GM12878 (cell line): ENCODE results near the gene MTHFD2. TPM values are rescaled to one million over a fixed set of nuclear protein-coding genes. Genes with fewer than 3 reads are reported as not detected.

ENCODE experiments used
- EED ChIP-seq: sonication (generic); IDR thresholded peaks from 2 replicates; pipeline ENCODE4 v1.6.1; 2016; ENCODE audit warnings: antibody characterized with exemption, low read depth
- FOXK2 ChIP-seq: fragments of 450-650 bp; IDR thresholded peaks from 2 replicates; pipeline ENCODE4 v1.6.1; 2017; ENCODE audit warnings: mild to moderate bottlenecking, moderate library complexity
- HDAC6 ChIP-seq: fragments of 200-600 bp; sonication (generic); IDR thresholded peaks from one replicate; pipeline ENCODE4 v1.8.0; 2017; ENCODE audit warnings: antibody characterized with exemption; ENCODE audit not compliant: unreplicated experiment
- JUNB ChIP-seq: IDR thresholded peaks from 2 replicates; pipeline ENCODE4 v1.6.1; 2016; ENCODE audit warnings: antibody characterized with exemption, mild to moderate bottlenecking
- JUND ChIP-seq: IDR thresholded peaks from 2 replicates; pipeline ENCODE4 v1.6.1; 2012; ENCODE audit warnings: low read depth, mild to moderate bottlenecking, low read length, improper control_type of control experiment, moderate library complexity
- KLF5 ChIP-seq: fragments of 450-650 bp; IDR thresholded peaks from 2 replicates; pipeline ENCODE4 v1.6.1; 2014; ENCODE audit warnings: mild to moderate bottlenecking; ENCODE audit not compliant: partially characterized antibody
- MEF2A ChIP-seq: IDR thresholded peaks from 2 replicates; pipeline ENCODE4 v1.6.1; 2011; ENCODE audit warnings: low read depth, mild to moderate bottlenecking, low read length, moderate library complexity; ENCODE audit not compliant: insufficient read depth
- POLR2A ChIP-seq: IDR thresholded peaks from 2 replicates; pipeline ENCODE4 v1.6.1; 2011; ENCODE audit warnings: low read depth, mild to moderate bottlenecking, low read length
- RBBP5 ChIP-seq: fragments of 200-600 bp; sonication (generic); conservative IDR thresholded peaks from 2 replicates; pipeline ENCODE4 v1.6.1; 2016
- SMAD1 ChIP-seq: fragments of 450-650 bp; IDR thresholded peaks from 2 replicates; pipeline ENCODE4 v1.6.1; 2018; ENCODE audit warnings: mild to moderate bottlenecking, low read depth; ENCODE audit not compliant: partially characterized antibody
- STAT1 ChIP-seq: fragments of 450-650 bp; conservative IDR thresholded peaks from 2 replicates; pipeline ENCODE4 v1.6.1; 2014; ENCODE audit warnings: antibody characterized with exemption, mild to moderate bottlenecking
- STAT3 ChIP-seq: IDR thresholded peaks from 2 replicates; pipeline ENCODE4 v1.6.1; 2011; ENCODE audit warnings: low read depth, low read length, improper control_type of control experiment
- TCF3 ChIP-seq: IDR thresholded peaks from 2 replicates; pipeline ENCODE4 v1.6.1; 2012; ENCODE audit warnings: low read depth, mild to moderate bottlenecking, low read length, borderline replicate concordance; ENCODE audit not compliant: insufficient read depth
- WRNIP1 ChIP-seq: IDR thresholded peaks from 2 replicates; pipeline ENCODE4 v1.6.1; 2011; ENCODE audit warnings: low read depth, low read length, improper control_type of control experiment, borderline replicate concordance
- ZZZ3 ChIP-seq: IDR thresholded peaks from 2 replicates; pipeline ENCODE4 v1.6.1; 2011; ENCODE audit warnings: low read depth; ENCODE audit not compliant: control insufficient read depth, insufficient read length
- polyA plus RNA-seq, 11 experiments: library from polyadenylated mRNA; depleted of rRNA in 4 of 11; unstranded in 6 of 11; stranded (reverse) in 5 of 11; fragments of >200 nt; fragmentation: Nextera tagmentation in 4 of 11; fragmentation: Illumina TruSeq in 1 of 11; extraction: Ambion mirVana in 4 of 11; extraction: Trizol in 1 of 11; gene quantifications; 1 replicate in 1 of 11; 2 replicates in 10 of 11; pipeline versions ENCODE4 v1.2.1 to v1.2.3, GENCODE V29; 2011 to 2016; ENCODE audit warnings: inconsistent platforms in 2 of 11, missing spikeins in 2 of 11, low read depth in 1 of 11
- total RNA-seq, 4 experiments: library from RNA; depleted of rRNA in 3 of 4; stranded (reverse); fragments of >200 nt in 3 of 4; fragmentation: Illumina TruSeq in 1 of 4; extraction: Trizol in 1 of 4; gene quantifications; 2 replicates each; pipeline versions ENCODE4 v1.2.1 to v1.2.3, GENCODE V29; 2013 to 2021
- TF ChIP-seq, protein P1 (sequence below): fragments of 450-650 bp; IDR thresholded peaks from 2 replicates; pipeline ENCODE4 v1.6.1; 2014; ENCODE audit warnings: mild to moderate bottlenecking
- TF ChIP-seq, protein P2 (sequence below): IDR thresholded peaks from 2 replicates; pipeline ENCODE4 v1.6.1; 2012; ENCODE audit warnings: low read length, inconsistent platforms
- TF ChIP-seq, protein P3 (sequence below): IDR thresholded peaks from 2 replicates; pipeline ENCODE4 v1.6.1; 2012; ENCODE audit warnings: low read depth, low read length, improper control_type of control experiment
- TF ChIP-seq, protein P4 (sequence below): IDR thresholded peaks from 2 replicates; pipeline ENCODE4 v1.6.1; 2012; ENCODE audit warnings: low read depth, low read length, improper control_type of control experiment
- TF ChIP-seq, protein P5 (sequence below): fragments of 450-650 bp; conservative IDR thresholded peaks from 2 replicates; pipeline ENCODE4 v1.6.1; 2017; ENCODE audit warnings: mild to moderate bottlenecking, moderate library complexity
- TF ChIP-seq, protein P6 (sequence below): fragments of 450-650 bp; IDR thresholded peaks from 2 replicates; pipeline ENCODE4 v1.6.1; 2016; ENCODE audit warnings: mild to moderate bottlenecking, moderate library complexity, borderline replicate concordance

MTHFD2 gene
- total and polyA plus RNA-seq, 10 of the 15 experiments (the other 5 are each of a cell fraction or from before 2014, with no cell fraction given) = 128 to 292 (median 150) TPM

DNA sequence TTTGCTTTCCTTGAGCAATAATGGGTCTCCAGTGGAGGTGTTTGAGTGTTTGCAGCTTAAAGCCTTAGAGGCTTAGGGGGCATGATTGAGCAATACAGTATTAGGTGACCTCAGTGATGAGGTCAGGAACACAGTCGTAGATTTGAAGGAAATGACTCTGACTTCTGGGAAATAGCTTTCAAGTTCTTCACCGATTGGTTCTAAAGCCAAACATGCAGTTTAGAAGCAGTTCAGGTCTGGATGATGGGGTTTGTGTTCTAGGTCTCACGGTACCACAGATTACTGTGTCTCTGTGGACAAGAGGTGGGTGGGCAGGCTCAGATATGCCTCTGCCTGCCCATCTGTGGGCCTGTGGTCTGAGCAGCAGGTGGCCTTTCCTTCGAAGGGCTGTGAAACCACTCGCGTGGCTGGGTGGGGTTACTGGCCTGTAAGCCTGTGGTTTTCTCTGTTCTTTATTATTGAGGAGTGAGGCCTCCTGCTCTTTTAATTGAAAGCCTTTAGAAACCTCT, 7.8 kb downstream of the MTHFD2 start (continued):
- TF ChIP-seq, protein P1, sequence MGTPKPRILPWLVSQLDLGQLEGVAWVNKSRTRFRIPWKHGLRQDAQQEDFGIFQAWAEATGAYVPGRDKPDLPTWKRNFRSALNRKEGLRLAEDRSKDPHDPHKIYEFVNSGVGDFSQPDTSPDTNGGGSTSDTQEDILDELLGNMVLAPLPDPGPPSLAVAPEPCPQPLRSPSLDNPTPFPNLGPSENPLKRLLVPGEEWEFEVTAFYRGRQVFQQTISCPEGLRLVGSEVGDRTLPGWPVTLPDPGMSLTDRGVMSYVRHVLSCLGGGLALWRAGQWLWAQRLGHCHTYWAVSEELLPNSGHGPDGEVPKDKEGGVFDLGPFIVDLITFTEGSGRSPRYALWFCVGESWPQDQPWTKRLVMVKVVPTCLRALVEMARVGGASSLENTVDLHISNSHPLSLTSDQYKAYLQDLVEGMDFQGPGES = no peak
- TF ChIP-seq EED (peak; percentile 31; the same call in 1 of the 2 replicates), POLR2A (peak; percentile 65), STAT1 (no peak), FOXK2 (no peak), RBBP5 (no peak), ZZZ3 (no peak), SMAD1 (no peak), HDAC6 (no peak), KLF5 (no peak), JUND (no peak), WRNIP1 (peak; percentile 88; the same call in 1 of the 2 replicates), STAT3 (no peak), JUNB (0 out of 2 replicates have a peak, but pooled peaks have one; percentile 37), TCF3 (peak; percentile 81; the same call in 1 of the 2 replicates), MEF2A (0 out of 2 replicates have a peak, but pooled peaks have one; percentile 9)
- TF ChIP-seq, protein P2, sequence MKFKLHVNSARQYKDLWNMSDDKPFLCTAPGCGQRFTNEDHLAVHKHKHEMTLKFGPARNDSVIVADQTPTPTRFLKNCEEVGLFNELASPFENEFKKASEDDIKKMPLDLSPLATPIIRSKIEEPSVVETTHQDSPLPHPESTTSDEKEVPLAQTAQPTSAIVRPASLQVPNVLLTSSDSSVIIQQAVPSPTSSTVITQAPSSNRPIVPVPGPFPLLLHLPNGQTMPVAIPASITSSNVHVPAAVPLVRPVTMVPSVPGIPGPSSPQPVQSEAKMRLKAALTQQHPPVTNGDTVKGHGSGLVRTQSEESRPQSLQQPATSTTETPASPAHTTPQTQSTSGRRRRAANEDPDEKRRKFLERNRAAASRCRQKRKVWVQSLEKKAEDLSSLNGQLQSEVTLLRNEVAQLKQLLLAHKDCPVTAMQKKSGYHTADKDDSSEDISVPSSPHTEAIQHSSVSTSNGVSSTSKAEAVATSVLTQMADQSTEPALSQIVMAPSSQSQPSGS = peak; percentile 63
- TF ChIP-seq, protein P3, sequence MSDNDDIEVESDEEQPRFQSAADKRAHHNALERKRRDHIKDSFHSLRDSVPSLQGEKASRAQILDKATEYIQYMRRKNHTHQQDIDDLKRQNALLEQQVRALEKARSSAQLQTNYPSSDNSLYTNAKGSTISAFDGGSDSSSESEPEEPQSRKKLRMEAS = peak; percentile 80; the same call in 1 of the 2 replicates
- TF ChIP-seq, protein P4, sequence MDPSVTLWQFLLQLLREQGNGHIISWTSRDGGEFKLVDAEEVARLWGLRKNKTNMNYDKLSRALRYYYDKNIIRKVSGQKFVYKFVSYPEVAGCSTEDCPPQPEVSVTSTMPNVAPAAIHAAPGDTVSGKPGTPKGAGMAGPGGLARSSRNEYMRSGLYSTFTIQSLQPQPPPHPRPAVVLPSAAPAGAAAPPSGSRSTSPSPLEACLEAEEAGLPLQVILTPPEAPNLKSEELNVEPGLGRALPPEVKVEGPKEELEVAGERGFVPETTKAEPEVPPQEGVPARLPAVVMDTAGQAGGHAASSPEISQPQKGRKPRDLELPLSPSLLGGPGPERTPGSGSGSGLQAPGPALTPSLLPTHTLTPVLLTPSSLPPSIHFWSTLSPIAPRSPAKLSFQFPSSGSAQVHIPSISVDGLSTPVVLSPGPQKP = no peak
- TF ChIP-seq, protein P5, sequence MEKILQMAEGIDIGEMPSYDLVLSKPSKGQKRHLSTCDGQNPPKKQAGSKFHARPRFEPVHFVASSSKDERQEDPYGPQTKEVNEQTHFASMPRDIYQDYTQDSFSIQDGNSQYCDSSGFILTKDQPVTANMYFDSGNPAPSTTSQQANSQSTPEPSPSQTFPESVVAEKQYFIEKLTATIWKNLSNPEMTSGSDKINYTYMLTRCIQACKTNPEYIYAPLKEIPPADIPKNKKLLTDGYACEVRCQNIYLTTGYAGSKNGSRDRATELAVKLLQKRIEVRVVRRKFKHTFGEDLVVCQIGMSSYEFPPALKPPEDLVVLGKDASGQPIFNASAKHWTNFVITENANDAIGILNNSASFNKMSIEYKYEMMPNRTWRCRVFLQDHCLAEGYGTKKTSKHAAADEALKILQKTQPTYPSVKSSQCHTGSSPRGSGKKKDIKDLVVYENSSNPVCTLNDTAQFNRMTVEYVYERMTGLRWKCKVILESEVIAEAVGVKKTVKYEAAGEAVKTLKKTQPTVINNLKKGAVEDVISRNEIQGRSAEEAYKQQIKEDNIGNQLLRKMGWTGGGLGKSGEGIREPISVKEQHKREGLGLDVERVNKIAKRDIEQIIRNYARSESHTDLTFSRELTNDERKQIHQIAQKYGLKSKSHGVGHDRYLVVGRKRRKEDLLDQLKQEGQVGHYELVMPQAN = no peak
- TF ChIP-seq, protein P6, sequence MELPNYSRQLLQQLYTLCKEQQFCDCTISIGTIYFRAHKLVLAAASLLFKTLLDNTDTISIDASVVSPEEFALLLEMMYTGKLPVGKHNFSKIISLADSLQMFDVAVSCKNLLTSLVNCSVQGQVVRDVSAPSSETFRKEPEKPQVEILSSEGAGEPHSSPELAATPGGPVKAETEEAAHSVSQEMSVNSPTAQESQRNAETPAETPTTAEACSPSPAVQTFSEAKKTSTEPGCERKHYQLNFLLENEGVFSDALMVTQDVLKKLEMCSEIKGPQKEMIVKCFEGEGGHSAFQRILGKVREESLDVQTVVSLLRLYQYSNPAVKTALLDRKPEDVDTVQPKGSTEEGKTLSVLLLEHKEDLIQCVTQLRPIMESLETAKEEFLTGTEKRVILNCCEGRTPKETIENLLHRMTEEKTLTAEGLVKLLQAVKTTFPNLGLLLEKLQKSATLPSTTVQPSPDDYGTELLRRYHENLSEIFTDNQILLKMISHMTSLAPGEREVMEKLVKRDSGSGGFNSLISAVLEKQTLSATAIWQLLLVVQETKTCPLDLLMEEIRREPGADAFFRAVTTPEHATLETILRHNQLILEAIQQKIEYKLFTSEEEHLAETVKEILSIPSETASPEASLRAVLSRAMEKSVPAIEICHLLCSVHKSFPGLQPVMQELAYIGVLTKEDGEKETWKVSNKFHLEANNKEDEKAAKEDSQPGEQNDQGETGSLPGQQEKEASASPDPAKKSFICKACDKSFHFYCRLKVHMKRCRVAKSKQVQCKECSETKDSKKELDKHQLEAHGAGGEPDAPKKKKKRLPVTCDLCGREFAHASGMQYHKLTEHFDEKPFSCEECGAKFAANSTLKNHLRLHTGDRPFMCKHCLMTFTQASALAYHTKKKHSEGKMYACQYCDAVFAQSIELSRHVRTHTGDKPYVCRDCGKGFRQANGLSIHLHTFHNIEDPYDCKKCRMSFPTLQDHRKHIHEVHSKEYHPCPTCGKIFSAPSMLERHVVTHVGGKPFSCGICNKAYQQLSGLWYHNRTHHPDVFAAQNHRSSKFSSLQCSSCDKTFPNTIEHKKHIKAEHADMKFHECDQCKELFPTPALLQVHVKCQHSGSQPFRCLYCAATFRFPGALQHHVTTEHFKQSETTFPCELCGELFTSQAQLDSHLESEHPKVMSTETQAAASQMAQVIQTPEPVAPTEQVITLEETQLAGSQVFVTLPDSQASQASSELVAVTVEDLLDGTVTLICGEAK = no peak
